Testis (tissue), 3 donors: ENCODE results near the gene KL. TPM values are rescaled to one million over a fixed set of nuclear protein-coding genes. Genes with fewer than 3 reads are reported as not detected.
A peak's percentile ranks its signal among the peaks of the same experiment; 100 is the strongest.

Experiments used
- DNase-seq: peaks from one replicate; pipeline ENCODE4 v3.0.0-alpha.2; 2019
- H3K27ac ChIP-seq, 2 donors: fragments of 200-600 bp; sonication (generic); one replicate each; pipeline ENCODE4 v1.5.1; 2019
- H3K27me3 ChIP-seq: fragments of 200-600 bp; sonication (generic); one replicate; pipeline ENCODE4 v1.5.1; 2019
- H3K36me3 ChIP-seq: fragments of 200-600 bp; sonication (generic); one replicate; pipeline ENCODE4 v1.5.1; 2017; ENCODE audit warnings: low read depth; ENCODE audit errors: missing control alignments
- H3K4me1 ChIP-seq: fragments of 200-600 bp; sonication (generic); one replicate; pipeline ENCODE4 v1.5.1; 2019
- H3K4me3 ChIP-seq, 2 donors: fragments of 200-600 bp; sonication (generic); one replicate each; pipeline ENCODE4 v1.5.1; 2017 to 2019
- H3K9me3 ChIP-seq: fragments of 200-600 bp; sonication (generic); one replicate; pipeline ENCODE4 v1.5.1; 2017
- POLR2A ChIP-seq: fragments of 450-650 bp; IDR thresholded peaks from one replicate; pipeline ENCODE4 v1.6.1; 2017; ENCODE audit warnings: antibody characterized with exemption, mild to moderate bottlenecking, moderate library complexity
- WGBS, 2 donors: methylation state at CpG; one replicate each; pipeline ENCODE4 v1.1.5; 2018; 5-methylcytosine and 5-hydroxymethylcytosine counted together
- intact Hi-C: fragments of 100-400 bp; cut with DNase I; formaldehyde crosslinking; loops from one replicate; pipeline ENCODE4 v1.15.1; 2023; ENCODE audit warnings: low total_unique reads
- polyA plus RNA-seq: library from polyadenylated mRNA; stranded (reverse); fragments of 350-450 nt; fragmentation: Illumina TruSeq; extraction: RNeasy Lipid Tissue Mini Kit (QIAGEN cat#74804); gene quantifications from one replicate; pipeline ENCODE4 v1.2.3, GENCODE V29; 2014; ENCODE audit warnings: low read depth, low replicate concordance; ENCODE audit not compliant: insufficient read depth
- total RNA-seq, 2 donors: library from RNA; depleted of rRNA; stranded (reverse); fragments of >200 nt; gene quantifications; one replicate each; pipeline ENCODE4 v1.2.3, GENCODE V29; 2016
- TF ChIP-seq, protein P1 (sequence below), 3 experiments: fragments of 450-650 bp in 2 of 3; fragments of 200-600 bp in 1 of 3; sonication (generic) in 1 of 3; IDR thresholded peaks; one replicate each; pipeline ENCODE4 v1.5.1; 2016 to 2019; ENCODE audit warnings: antibody characterized with exemption in 3 of 3, mild to moderate bottlenecking in 2 of 3, moderate library complexity in 1 of 3

The KL gene
- total and polyA plus RNA-seq, 3 donors from 2014 or later: 0.81 to 1.6 (median 1.1) TPM

DNA sequence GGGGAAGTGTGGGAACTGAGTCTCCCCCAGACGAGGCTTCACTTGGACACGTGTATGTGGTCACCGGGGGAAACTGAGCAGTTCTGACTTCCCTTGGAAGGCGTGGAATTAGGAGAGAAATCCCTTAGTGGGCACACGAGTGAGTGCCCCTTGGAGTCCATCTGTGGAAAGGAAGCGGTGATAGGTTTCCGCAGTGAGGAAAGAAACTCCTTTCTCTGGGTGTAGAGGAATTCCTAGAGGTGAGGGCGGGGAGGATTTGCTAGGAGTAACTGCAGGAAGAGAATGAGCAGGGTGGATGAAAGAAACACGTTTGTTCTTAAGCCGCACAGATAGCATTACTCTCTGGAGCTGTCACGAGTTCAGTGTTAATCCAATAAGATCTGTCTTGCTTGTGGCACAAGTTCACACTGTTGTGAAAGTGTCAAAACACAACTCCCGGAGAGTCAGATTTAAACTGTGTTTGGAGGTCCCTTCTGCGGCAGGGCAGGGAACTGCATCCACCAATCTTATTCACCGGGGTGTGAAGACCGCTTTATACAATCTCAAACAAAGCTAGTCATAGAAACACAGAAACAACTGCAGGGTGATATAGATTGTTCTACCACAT lies 1.2 kb downstream of the KL start:
- no peaks in the 10 kb centered on the region for H3K4me1 ChIP-seq
- intact Hi-C loops: no loop called here
- no peaks in the 10 kb centered on the region for H3K36me3 ChIP-seq
- WGBS, 2 donors: 36 to 40% methylated on average over 12 to 15 of the region's 15 CpGs
- H3K27ac ChIP-seq: no peak overlapping the region
- no peaks in the 10 kb centered on the region for H3K9me3 ChIP-seq
- H3K27me3 ChIP-seq: no peaks in the 10 kb centered on the region
- TF ChIP-seq, protein P1, sequence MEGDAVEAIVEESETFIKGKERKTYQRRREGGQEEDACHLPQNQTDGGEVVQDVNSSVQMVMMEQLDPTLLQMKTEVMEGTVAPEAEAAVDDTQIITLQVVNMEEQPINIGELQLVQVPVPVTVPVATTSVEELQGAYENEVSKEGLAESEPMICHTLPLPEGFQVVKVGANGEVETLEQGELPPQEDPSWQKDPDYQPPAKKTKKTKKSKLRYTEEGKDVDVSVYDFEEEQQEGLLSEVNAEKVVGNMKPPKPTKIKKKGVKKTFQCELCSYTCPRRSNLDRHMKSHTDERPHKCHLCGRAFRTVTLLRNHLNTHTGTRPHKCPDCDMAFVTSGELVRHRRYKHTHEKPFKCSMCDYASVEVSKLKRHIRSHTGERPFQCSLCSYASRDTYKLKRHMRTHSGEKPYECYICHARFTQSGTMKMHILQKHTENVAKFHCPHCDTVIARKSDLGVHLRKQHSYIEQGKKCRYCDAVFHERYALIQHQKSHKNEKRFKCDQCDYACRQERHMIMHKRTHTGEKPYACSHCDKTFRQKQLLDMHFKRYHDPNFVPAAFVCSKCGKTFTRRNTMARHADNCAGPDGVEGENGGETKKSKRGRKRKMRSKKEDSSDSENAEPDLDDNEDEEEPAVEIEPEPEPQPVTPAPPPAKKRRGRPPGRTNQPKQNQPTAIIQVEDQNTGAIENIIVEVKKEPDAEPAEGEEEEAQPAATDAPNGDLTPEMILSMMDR (IDR thresholded peaks at IDR 0.05): peak in 2 of 3 experiments; percentile 30 to 36
- TF ChIP-seq POLR2A: no peak
- H3K4me3 ChIP-seq: peak overlapping the region; percentile 42 to 53
- peak; percentile 20 for DNase-seq

- WGBS, 2 donors: 92 to 94% methylated on average over 2 of the region's 2 CpGs
- Histone ChIP-seq H3K9me3 (no peaks in the 10 kb centered on the region), H3K27me3 (no peaks in the 10 kb centered on the region), H3K36me3 (no peaks in the 10 kb centered on the region), H3K4me3 (no peak overlapping the region), H3K27ac (no peak overlapping the region), H3K4me1 (no peaks in the 10 kb centered on the region)
- intact Hi-C loops: no loop called here
- no peak for DNase-seq
- TF ChIP-seq, protein P1 (IDR thresholded peaks at IDR 0.05): no peak
These were observed 2.7 kb downstream of the KL start for GRCh38 chr13:33018886-33019285.

DNA sequence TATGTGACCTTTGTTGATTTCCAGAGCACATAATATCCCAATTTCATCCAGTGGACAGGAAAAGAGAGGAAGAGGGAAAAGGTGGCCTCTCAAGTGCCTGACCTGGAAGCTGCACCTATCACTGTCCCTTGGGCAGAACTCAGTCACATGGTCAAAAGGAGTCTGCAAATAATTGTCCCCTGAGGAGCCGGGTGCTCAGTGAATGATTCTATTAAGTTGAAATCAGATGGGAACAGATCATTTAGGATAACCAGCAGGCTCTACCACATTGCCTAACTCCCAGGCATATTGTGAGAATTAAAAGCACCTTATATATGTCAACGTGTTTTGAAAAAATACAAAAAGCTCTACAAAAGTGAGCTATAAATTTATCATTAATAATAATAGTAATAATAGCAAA lies 6.8 kb downstream of the KL start:
- intact Hi-C loops: no loop called here
- no peaks in the 10 kb centered on the region for H3K4me1 ChIP-seq
- H3K27me3 ChIP-seq: no peaks in the 10 kb centered on the region
- no peak for DNase-seq
- H3K27ac ChIP-seq: no peak overlapping the region
- H3K36me3 ChIP-seq: no peaks in the 10 kb centered on the region
- TF ChIP-seq, protein P1 (IDR thresholded peaks at IDR 0.05): no peak
- TF ChIP-seq POLR2A: no peak
- no peaks in the 10 kb centered on the region for H3K9me3 ChIP-seq
- H3K4me3 ChIP-seq: no peak overlapping the region
- 88 to 91% methylated on average over 2 of the region's 2 CpGs for WGBS, 2 donors

GRCh38 chr13:33025220-33025744 lies 9.1 kb downstream of the KL start:
- intact Hi-C loops: no loop called here
- DNase-seq: no peak
- no peaks in the 10 kb centered on the region for H3K27me3 ChIP-seq
- no peaks in the 10 kb centered on the region for H3K36me3 ChIP-seq
- H3K4me3 ChIP-seq: no peak overlapping the region
- H3K9me3 ChIP-seq: no peaks in the 10 kb centered on the region
- no peak overlapping the region for H3K27ac ChIP-seq
- TF ChIP-seq, protein P1 (IDR thresholded peaks at IDR 0.05): no peak
- no peak for TF ChIP-seq POLR2A
- WGBS, 2 donors: 55 to 64% methylated on average over 4 of the region's 4 CpGs
- H3K4me1 ChIP-seq: no peaks in the 10 kb centered on the region
